Measurements from ENCODE around the gene RND2.

The RND2 gene

GRCh38 chr17:43003542-43004172 lies 21.4 kb upstream of the RND2 start:
- H3K4me3 ChIP-seq (ENCODE audit: low read depth, low read length) = no peak overlapping the region
- DNase-seq (ENCODE audit: low read depth) = no peak

- peak; percentile 56 for DNase-seq (ENCODE audit: low read depth)
- H3K4me3 ChIP-seq (ENCODE audit: low read depth, low read length) = peak within 1 kb of the TSS; percentile 62
Observed at GRCh38 chr17:43006639-43007551, 18.1 kb upstream of the RND2 start, which contains the start of gene IFI35. Gene IFI35 (plus strand): TSS chr17:43006784. CDS start chr17:43006948, 164 bp downstream.

- no peak for DNase-seq (ENCODE audit: low read depth)
- H3K4me3 ChIP-seq (ENCODE audit: low read depth, low read length) = no peak overlapping the region
Observed at GRCh38 chr17:43010667-43011308, 14.2 kb upstream of the RND2 start.

- DNase-seq (ENCODE audit: low read depth) = no peak
- H3K4me3 ChIP-seq (ENCODE audit: low read depth, low read length) = no peak overlapping the region
Observed at GRCh38 chr17:43011728-43012472, 13.1 kb upstream of the RND2 start.

- H3K4me3 ChIP-seq (ENCODE audit: low read depth, low read length) = no peak overlapping the region
- no peak for DNase-seq (ENCODE audit: low read depth)
Observed at GRCh38 chr17:43013296-43013695, 11.7 kb upstream of the RND2 start.

- no peak overlapping the region for H3K4me3 ChIP-seq (ENCODE audit: low read depth, low read length)
- DNase-seq (ENCODE audit: low read depth) = no peak
Observed at GRCh38 chr17:43014020-43014648, 10.9 kb upstream of the RND2 start.

GRCh38 chr17:43014649-43015542 lies 10.1 kb upstream of the RND2 start:
- no peak overlapping the region for H3K4me3 ChIP-seq (ENCODE audit: low read depth, low read length)
- DNase-seq (ENCODE audit: low read depth) = no peak

- DNase-seq (ENCODE audit: low read depth) = no peak
- no peak overlapping the region for H3K4me3 ChIP-seq (ENCODE audit: low read depth, low read length)
Observed at GRCh38 chr17:43015579-43015978, 9.5 kb upstream of the RND2 start.

- no peak for DNase-seq (ENCODE audit: low read depth)
- no peak overlapping the region for H3K4me3 ChIP-seq (ENCODE audit: low read depth, low read length)
Observed at GRCh38 chr17:43016216-43016615, 8.8 kb upstream of the RND2 start.

- no peak overlapping the region for H3K4me3 ChIP-seq (ENCODE audit: low read depth, low read length)
- no peak for DNase-seq (ENCODE audit: low read depth)
Observed at GRCh38 chr17:43018008-43018853, 6.8 kb upstream of the RND2 start.

- no peak overlapping the region for H3K4me3 ChIP-seq (ENCODE audit: low read depth, low read length)
- no peak for DNase-seq (ENCODE audit: low read depth)
Observed at GRCh38 chr17:43018932-43019331, 6.1 kb upstream of the RND2 start.

- DNase-seq (ENCODE audit: low read depth) = no peak
- no peak overlapping the region for H3K4me3 ChIP-seq (ENCODE audit: low read depth, low read length)
Observed at GRCh38 chr17:43019418-43019817, 5.6 kb upstream of the RND2 start.

GRCh38 chr17:43020030-43020621 lies 4.9 kb upstream of the RND2 start:
- peak overlapping the region; percentile 21 for H3K4me3 ChIP-seq (ENCODE audit: low read depth, low read length)
- DNase-seq (ENCODE audit: low read depth) = no peak

GRCh38 chr17:43020789-43021740 lies 4.0 kb upstream of the RND2 start:
- DNase-seq (ENCODE audit: low read depth) = no peak
- H3K4me3 ChIP-seq (ENCODE audit: low read depth, low read length) = peak overlapping the region; percentile 96

- peak; percentile 30 for DNase-seq (ENCODE audit: low read depth)
- peak within 1 kb of the TSS; percentile 96 for H3K4me3 ChIP-seq (ENCODE audit: low read depth, low read length)
Observed at GRCh38 chr17:43021741-43022512, 3.1 kb upstream of the RND2 start, which contains the start of gene VAT1. Gene VAT1 (minus strand): TSS chr17:43022385. CDS start chr17:43022322, 63 bp downstream.

All from skeletal muscle cell (primary cell).